Gastrocnemius medialis (tissue), 4 donors: ENCODE data around the gene SERINC3. TPM values are rescaled to one million over a fixed set of nuclear protein-coding genes. Genes with fewer than 3 reads are reported as not detected.

Experiments used
- ATAC-seq, 2 donors: fragments of 150-250 bp; one replicate each; pipeline ENCODE4 v1.9.1; 2016
- DNase-seq, 2 donors: peaks; one replicate each; pipeline ENCODE4 v3.0.0-alpha.2; 2019
- H3K27ac ChIP-seq, 4 donors: fragments of 200-600 bp; sonication (generic); 1 replicate in 1 of 4; 2 replicates in 3 of 4; pipeline ENCODE4 v1.5.1; 2016 to 2018; ENCODE audit warnings: mild to moderate bottlenecking in 2 of 4, moderate library complexity in 1 of 4
- H3K27me3 ChIP-seq, 3 donors: fragments of 200-600 bp; sonication (generic) in 2 of 3; 1 replicate in 1 of 3; 2 replicates in 2 of 3; pipeline versions ENCODE4 v1.5.1 to v1.6.0; 2016 to 2019; ENCODE audit warnings: mild to moderate bottlenecking in 1 of 3, moderate library complexity in 1 of 3
- H3K36me3 ChIP-seq, 2 donors: fragments of 200-600 bp; sonication (generic) in 1 of 2; one replicate each; pipeline ENCODE4 v1.5.1; 2017 to 2018
- H3K4me1 ChIP-seq, 2 donors: fragments of 200-600 bp; sonication (generic) in 1 of 2; one replicate each; pipeline ENCODE4 v1.5.1; 2016 to 2017; ENCODE audit warnings: mild to moderate bottlenecking in 2 of 2
- H3K4me3 ChIP-seq, 4 donors: fragments of 200-600 bp; sonication (generic) in 3 of 4; 1 replicate in 1 of 4; 2 replicates in 3 of 4; pipeline ENCODE4 v1.5.1; 2016 to 2019; ENCODE audit warnings: mild to moderate bottlenecking in 2 of 4
- H3K9me3 ChIP-seq, 3 donors: fragments of 200-600 bp; sonication (generic) in 2 of 3; 1 replicate in 1 of 3; 2 replicates in 2 of 3; pipeline ENCODE4 v1.5.1; 2016 to 2019
- CTCF ChIP-seq, 5 experiments: fragments of 450-650 bp in 3 of 5; fragments of 200-600 bp in 2 of 5; sonication (generic) in 2 of 5; IDR thresholded peaks in 4 of 5; conservative IDR thresholded peaks in 1 of 5; 1 replicate in 4 of 5; 2 replicates in 1 of 5; pipeline ENCODE4 v1.5.1; 2016 to 2019; ENCODE audit warnings: antibody characterized with exemption in 5 of 5, mild to moderate bottlenecking in 3 of 5, moderate library complexity in 3 of 5
- POLR2A ChIP-seq, 2 donors: fragments of 450-650 bp; IDR thresholded peaks; one replicate each; pipeline ENCODE4 v1.6.1; 2017; ENCODE audit warnings: antibody characterized with exemption in 2 of 2, mild to moderate bottlenecking in 2 of 2, moderate library complexity in 2 of 2
- in situ Hi-C, 4 donors: fragments of 200-750 bp; cut with MboI; loops; one replicate each; pipeline versions ENCODE4 v1.15.0 to v1.8.0; 2017; ENCODE audit warnings: low sequenced_read_pairs in 4 of 4
- intact Hi-C: fragments of 100-400 bp; cut with DNase I; formaldehyde crosslinking; loops from one replicate; pipeline ENCODE4 v1.15.1; 2023; ENCODE audit warnings: low total_unique reads
- total RNA-seq, 4 donors: library from RNA; depleted of rRNA; stranded (reverse); fragments of >200 nt; gene quantifications; one replicate each; pipeline versions ENCODE4 v1.1.0 to v1.2.3, GENCODE V29; 2016

The SERINC3 gene
- total RNA-seq, 4 donors from 2014 or later: 93.3 to 174 (median 139) TPM

- no peak for ATAC-seq
- H3K4me1 ChIP-seq: peaks cover 9 to 15% of the 10 kb centered on the region in 2 donors
- H3K9me3 ChIP-seq: no peaks in the 10 kb centered on the region
- H3K27ac ChIP-seq: peak overlapping the region; percentile 74 to 85 (median 77)
- in situ Hi-C loops (loop anchor here (5.0 to 25.0 kb wide), 3 partner anchors 74 to 204 kb away; partner anchors contain the start of gene KCNK15 (in 1 of the 4)), intact Hi-C loops (loop anchor here (5.0 to 10.0 kb wide), 3 partner anchors 148 to 226 kb away; no protein-coding TSS in a partner anchor)
- no peak for DNase-seq
- H3K36me3 ChIP-seq: no peaks in the 10 kb centered on the region
- peak overlapping the region in 2 of 4 donors; percentile 63 to 76 for H3K4me3 ChIP-seq
- no peak for TF ChIP-seq CTCF (IDR thresholded peaks at IDR 0.05 in 4 of 5, conservative IDR thresholded peaks at IDR 0.05 in 1 of 5)
- no peak for TF ChIP-seq POLR2A (IDR thresholded peaks at IDR 0.05)
- H3K27me3 ChIP-seq: no peaks in the 10 kb centered on the region
These were observed 11.1 kb upstream of the SERINC3 start for GRCh38 chr20:44532981-44533331.

GRCh38 chr20:44532259-44532980 is 10.6 kb upstream of the SERINC3 start:
- no peak for DNase-seq
- peak overlapping the region; percentile 74 to 85 (median 77) for H3K27ac ChIP-seq

GRCh38 chr20:44528309-44528708 is 6.4 kb upstream of the SERINC3 start:
- H3K36me3 ChIP-seq: no peaks in the 10 kb centered on the region
- intact Hi-C loops: no loop called here
- in situ Hi-C loops: loop anchor here (25.0 kb wide), 2 partner anchors 141 to 209 kb away; partner anchors contain the start of gene KCNK15 (in 1 of the 4)
- H3K27me3 ChIP-seq: no peaks in the 10 kb centered on the region
- H3K4me3 ChIP-seq: no peak overlapping the region
- ATAC-seq (no peak), DNase-seq (no peak)
- H3K4me1 ChIP-seq: peaks cover 9 to 15% of the 10 kb centered on the region in 2 donors
- TF ChIP-seq POLR2A (IDR thresholded peaks at IDR 0.05): no peak
- no peak for TF ChIP-seq CTCF (IDR thresholded peaks at IDR 0.05 in 4 of 5, conservative IDR thresholded peaks at IDR 0.05 in 1 of 5)
- no peak overlapping the region for H3K27ac ChIP-seq
- H3K9me3 ChIP-seq: no peaks in the 10 kb centered on the region

More at GRCh38 chr20:44532259-44532980, 10.6 kb upstream of the SERINC3 start:
- Histone ChIP-seq H3K36me3 (no peaks in the 10 kb centered on the region), H3K4me1 (peaks cover 9 to 15% of the 10 kb centered on the region in 2 donors), H3K27me3 (no peaks in the 10 kb centered on the region), H3K4me3 (peak overlapping the region; percentile 63 to 82 (median 78)), H3K9me3 (no peaks in the 10 kb centered on the region)
- ATAC-seq: peak; percentile 28 to 38
- intact Hi-C loops (loop anchor here (5.0 to 10.0 kb wide), 3 partner anchors 148 to 225 kb away; no protein-coding TSS in a partner anchor), in situ Hi-C loops (loop anchor here (5.0 to 25.0 kb wide), 3 partner anchors 75 to 205 kb away; partner anchors contain the start of gene KCNK15 (in 1 of the 4))
- TF ChIP-seq CTCF (IDR thresholded peaks at IDR 0.05 in 4 of 5, conservative IDR thresholded peaks at IDR 0.05 in 1 of 5) (no peak), POLR2A (IDR thresholded peaks at IDR 0.05) (no peak)

- in situ Hi-C loops (loop anchor here (25.0 kb wide), 2 partner anchors 140 to 210 kb away; partner anchors contain the start of gene KCNK15 (in 1 of the 4)), intact Hi-C loops (no loop called here)
- Histone ChIP-seq H3K27me3 (no peaks in the 10 kb centered on the region), H3K27ac (no peak overlapping the region), H3K4me1 (peaks cover 8 to 11% of the 10 kb centered on the region in 2 donors), H3K36me3 (no peaks in the 10 kb centered on the region), H3K4me3 (no peak overlapping the region), H3K9me3 (no peaks in the 10 kb centered on the region)
- no peak for TF ChIP-seq CTCF (IDR thresholded peaks at IDR 0.05 in 4 of 5, conservative IDR thresholded peaks at IDR 0.05 in 1 of 5)
- TF ChIP-seq POLR2A (IDR thresholded peaks at IDR 0.05): no peak
- ATAC-seq (no peak), DNase-seq (no peak)
These were observed 5.9 kb upstream of the SERINC3 start for GRCh38 chr20:44527716-44528199.
